NCI-H146 treated with DMSO at 0.1 percent for 48 hours (cell line): Measurements from ENCODE around the gene MINDY4B.

Experiments
- DNase-seq: peaks from one replicate; lab custom pipeline; 2025; ENCODE audit not compliant: unreplicated experiment; lab: John Stamatoyannopoulos, UW

Gene MINDY4B

DNA sequence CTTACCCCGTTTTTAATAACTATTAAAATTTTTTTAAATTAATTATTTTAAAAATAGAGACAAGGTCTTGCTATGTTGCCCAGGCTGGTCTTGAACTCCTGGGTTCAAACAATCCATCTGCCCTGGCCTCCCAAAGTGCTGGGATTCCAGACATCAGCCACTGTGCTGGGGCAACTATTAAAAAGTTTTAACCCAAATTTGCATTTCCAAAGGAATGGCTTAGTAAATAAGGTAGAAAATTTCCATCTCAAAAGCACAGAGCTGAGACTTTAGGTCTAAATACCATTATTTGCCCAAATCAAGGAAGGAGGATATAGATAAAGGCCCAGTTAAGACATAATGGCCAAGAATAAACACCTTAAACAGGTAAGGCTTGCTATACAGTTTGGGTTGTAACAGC, 56.4 kb downstream of the MINDY4B start:
- no peak for DNase-seq

DNA sequence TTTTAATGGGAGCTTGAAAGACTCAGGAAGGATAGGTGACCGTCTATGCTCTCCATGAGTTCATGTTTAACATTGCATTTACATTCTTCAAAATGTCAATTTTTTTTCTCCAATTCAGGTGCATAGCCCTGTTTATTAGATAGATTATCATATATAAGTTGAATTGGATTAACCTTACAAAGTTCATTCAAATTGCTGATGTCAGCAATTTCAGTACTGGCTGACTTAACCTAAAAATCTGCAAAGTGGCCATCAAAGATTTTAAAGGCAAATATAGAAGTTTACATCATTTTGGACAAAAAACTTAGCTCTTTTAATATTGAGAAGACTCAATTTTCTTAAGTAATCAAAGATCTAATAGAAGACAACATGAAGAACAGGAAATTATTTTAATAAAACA, 57.8 kb downstream of the MINDY4B start:
- DNase-seq = no peak

DNA sequence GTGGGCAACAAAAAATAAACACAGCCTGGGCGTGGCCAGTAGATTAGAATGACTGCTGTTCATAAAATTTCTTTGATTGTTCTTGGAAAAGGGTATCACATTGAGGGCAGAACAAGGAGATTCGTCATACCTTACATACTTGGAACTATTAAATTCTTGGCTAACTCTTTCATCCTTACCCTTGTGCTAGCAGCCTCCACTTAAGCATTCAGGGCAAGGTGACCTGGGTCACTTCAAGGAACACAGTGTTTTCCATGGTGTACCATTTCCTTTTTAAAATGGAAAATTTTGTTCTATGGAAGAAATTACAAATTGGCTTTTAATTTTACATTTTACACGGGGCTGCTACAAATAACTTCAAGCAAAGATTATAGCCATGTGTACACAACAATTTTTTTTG, 60.8 kb downstream of the MINDY4B start:
- DNase-seq = no peak

DNA sequence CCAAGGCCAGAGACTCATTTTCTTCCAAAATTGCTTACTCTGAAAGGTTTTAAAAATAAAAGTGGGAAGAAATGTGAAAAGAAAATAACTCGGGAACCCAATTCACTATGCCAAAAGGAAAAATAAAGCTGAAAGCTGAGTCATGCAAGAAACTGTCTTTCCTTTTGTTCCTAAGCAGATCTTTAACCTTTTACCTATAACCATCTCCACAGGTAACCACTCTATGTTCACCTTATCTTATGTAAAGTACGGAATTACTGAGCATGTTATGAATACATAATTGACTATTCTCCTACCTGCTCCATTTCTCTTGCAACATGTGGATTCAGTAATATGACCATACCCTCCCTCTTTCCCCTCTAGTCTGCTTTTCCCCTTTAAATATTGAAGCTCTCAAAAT, 62.0 kb downstream of the MINDY4B start:
- DNase-seq = peak; percentile 19

DNA sequence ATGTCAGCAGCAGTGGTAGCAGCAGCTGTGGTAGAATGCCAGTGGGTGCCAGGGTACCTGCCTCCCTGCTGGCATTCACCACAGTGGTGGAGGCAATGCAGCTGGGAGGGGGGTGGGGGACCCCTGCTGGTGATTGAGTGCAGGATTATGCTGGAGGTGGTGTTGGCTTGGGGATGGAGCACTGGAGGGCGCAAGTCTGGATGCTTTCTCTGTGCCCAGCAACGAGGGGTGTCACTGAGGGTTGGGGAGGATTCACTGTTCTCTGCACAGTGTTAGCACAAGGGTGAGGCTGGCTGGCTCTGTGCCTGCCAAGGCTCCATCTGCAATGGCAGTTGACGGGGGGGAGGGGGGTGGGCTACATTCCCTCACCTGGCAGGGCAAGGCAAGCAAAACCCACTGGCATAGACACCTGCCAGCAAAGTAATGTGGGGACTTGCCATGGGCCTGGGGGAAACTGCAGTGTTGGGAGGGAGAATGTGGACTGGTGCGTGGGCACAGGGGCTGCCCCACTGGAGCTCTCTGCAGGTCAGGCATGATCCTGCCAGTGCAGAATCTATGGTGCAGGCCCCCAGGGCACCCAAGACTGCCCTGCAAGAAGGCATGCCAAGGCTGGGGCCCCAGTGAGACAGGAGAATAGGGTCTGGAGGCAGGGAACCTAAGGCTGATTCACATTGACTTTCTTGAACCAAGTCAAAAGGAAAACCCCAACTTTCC, 64.3 kb downstream of the MINDY4B start:
- DNase-seq = no peak

DNA sequence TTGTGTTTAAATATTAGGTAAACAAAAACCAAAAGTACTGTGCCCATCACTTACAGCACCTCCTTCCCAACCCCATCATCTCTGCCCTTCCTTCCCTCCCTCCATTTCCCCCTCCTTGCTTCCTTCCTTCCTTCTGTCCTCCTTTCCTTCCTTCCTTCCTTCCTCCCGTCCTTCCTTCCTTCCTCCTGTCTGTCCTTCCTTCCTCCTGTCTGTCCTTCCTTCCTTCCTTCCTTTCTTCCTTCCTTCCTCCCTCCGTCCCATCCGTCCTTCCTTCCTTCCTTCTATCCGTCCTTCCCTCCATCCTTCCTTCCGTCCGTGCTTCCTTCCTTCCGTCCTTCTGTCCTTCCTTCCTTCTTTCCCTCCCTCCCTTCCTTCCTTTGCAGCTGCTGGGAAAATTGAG, 74.5 kb downstream of the MINDY4B start:
- DNase-seq = no peak

DNA sequence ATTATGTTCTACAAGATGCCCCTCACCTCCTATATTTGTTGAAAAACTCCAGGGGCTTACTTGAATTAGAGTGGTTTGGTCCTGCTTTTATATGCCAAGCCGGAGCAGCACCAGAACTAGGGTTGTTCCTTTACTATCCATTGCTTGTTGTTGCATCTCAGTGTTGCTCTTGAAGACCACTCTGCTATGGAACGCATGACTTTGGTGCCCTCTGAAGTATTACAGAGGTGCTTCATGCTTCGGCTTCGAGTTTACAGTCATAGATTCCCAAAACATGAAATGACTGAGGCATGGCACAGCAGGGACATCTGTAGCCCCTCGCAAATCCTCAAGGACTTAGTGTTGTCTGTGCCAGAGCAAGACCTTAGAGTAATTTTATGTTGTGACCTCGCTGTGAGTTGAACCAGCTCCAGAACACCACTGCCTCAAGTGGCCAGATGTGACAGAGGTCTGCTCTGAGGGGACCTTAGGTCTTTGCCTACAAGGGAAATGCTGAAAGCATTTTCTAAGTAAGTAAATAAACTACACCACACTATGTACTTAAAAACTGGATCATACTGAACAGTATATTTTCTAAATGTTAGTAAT, 75.1 kb downstream of the MINDY4B start:
- DNase-seq = no peak

DNA sequence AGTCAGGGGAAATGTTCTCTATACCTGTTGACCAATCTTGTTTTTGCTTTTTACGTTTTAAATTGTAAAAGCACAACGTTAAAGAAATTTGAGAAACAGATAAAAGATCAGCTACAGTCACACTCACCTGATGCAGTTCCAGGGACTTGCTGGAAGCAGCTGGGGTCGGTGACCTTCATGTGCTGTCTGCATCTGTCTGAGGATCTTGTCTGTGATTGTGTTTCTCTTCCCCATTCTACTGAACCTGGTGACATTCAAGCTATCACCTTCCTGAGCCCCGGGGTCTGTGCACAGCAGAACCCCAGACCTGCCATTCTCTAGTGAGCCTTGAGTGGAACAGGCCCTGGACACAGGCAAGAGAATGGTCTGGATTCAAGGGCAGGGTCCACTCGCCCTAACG, 75.8 kb downstream of the MINDY4B start:
- no peak for DNase-seq

DNA sequence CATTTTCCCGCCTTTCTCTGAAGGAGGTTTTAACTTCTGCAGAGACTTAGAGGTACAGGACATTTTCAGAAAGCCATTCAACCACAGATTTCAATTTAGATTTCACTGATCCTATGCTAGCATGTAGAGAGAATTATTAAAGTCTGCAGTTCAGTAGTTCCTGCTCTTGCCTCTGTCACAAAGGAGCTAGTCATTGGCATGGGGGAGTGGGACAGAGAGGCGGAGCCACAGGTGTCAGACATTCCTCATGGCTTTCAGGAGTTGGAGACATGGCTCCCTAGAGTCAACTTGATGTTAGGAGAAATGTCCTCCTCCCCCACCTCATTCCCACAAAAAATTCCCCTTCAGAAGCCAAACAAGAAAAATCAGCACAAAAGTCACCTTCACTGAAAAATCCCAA, 76.2 kb downstream of the MINDY4B start:
- DNase-seq = no peak

DNA sequence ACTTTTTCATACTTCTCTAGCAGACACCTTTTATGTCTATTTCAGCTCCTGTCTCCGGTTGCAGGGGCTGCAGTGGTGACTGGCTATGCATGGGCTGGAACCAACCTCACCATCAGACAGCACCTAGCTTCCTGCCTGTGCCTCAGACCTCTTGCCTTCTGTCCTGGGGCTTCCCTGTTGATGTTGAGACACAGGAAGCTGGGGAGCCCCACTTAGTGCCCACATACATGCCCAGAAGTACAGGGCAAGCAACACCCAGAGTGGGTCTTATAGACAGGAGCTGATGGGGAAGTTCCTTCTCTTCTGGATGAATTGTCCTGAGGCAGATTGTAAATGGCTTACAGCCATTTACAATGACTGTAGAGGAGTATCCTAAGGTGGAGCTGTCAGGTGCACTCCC, 77.0 kb downstream of the MINDY4B start:
- no peak for DNase-seq

DNA sequence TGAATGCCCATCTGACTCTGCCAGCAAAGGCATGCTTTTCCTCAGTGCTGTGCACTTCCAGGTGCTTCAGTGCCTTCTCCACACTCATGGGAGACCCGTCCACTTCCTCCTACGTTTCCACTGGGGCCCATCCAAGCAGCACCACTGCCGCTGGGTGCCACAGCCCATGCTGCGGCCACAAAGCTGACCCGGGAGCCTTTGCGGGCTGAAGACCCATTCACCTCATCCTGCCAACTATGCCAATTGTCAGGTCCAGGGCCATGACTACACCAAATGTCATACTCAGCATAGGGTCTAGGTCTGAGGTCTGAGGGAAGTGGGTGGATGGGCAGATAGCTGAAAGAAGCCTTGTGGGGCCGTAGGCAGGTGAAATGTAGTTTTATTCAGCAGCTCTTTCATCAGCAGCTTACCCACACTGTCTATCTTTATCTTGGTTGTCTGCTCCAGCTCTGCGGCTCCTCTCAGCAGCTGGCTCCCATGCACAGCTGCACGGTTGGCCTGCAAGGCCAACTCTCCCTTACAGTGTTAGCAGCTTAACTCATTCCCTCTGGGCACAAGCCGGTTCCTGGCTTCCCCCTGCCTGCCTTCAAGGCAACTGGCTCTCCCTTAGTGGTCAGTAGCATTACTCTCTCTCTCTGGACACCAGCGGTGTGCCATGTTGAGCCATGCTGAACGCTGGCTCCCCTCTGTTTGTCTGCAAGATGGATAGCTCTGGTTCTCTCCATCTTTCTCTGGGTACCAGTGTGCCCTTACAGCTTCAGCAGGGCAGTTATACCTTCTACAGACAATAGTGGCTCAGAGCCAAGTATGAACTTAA, 78.6 kb downstream of the MINDY4B start:
- no peak for DNase-seq

DNA sequence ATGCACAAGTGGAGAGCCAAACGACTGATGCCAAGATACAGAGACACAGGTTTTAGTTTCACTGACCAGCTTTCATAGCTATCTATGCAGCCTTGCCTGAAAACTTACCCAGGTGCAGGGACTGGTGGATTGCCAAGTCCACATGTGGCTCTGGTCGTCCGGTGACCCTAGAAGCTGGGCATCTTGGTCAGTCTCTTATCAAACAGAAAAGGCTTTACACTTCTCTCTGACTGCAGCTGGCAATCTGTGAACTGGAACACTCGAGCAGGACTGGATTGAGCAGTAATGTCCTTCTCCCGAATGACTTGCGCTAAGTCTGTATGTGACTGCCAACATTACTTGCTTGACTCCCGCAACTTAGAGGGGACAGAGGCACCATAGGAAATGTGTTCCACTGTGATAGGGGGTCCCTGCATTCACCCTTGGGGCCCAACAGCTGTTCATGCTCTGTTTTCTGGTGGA, 79.3 kb downstream of the MINDY4B start:
- DNase-seq = no peak

DNA sequence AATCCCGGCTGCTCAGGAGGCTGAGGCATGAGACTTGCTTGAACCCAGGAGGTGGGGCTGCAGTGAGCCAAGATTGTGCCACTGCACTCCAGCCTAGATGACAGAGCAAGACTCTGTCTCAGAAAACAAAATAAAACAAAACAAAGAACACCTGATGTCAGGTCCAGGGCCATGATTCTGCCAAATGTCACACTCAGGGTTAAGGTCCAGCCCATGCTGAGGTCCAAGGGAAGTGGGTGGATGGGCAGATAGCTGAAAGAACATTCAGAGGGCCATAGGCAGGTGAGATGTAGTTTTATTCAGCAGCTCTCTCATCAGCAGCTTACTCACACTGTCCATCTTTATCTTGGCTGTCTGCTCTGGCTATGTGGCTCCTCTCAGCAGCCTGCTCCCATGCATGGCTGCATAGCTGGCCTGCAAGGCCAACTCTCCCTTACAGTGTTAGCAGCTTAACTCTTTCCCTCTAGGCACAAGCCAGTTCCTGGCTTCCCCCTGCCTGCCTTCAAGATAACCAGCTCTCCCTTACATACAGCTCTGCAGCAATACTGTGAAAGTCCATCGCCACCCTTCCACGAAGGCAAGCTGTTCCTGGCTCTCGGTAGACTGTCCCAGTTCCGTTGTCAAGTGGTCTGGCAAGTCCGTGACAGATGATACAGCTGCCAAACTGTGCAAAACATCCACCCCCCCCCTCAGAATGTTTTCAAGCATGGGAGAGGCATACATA, 79.9 kb downstream of the MINDY4B start:
- DNase-seq = no peak

DNA sequence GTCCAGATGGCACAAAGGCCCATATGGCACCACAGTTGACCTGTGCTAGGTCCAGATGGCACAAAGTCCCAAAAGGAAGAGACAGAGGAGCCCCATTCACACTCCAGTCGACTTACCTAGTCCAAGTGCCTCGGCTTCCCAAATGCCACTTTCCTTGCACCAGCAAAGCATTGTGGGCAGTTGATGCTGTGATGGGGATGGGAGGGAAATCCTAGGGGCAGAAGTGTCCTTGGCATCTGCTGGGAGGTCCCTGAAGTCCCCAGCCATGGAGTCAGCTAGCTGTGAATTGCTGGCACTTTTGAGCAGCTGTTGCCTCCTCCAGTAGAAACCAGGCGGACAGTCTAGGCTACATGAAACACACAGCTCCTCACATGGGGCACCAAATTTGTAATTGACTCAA, 82.0 kb downstream of the MINDY4B start:
- no peak for DNase-seq

DNA sequence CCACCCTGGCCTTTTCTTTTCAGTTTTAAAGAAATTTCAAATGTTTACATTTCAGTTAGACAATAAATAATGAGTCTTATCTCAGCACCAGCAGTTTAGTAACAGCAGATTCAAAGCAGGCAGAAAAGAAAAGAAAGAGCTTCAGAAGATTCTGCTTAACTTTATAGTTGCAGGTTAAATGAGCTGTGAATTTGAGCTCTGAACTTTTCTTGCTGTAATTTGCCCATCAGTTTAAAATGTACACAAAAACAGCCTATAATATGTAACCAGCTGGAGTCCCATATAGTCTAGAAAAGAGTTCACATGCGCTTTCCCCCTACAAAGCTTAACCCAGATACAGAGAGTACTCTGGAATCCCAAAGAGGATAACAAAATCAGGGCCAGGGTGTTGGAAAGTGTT, 82.6 kb downstream of the MINDY4B start:
- DNase-seq = no peak
